ENCODE data around the gene CST9L. TPM values are rescaled to one million over a fixed set of nuclear protein-coding genes. Genes with fewer than 3 reads are reported as not detected.
"Not testable (repeated sequence)": the region's sequence is repeated elsewhere in the genome, so short reads cannot be mapped to it uniquely, and the experiment has no call there.

Gene CST9L
- total RNA-seq, 1 experiment from 2014 or later, result not detected

DNA sequence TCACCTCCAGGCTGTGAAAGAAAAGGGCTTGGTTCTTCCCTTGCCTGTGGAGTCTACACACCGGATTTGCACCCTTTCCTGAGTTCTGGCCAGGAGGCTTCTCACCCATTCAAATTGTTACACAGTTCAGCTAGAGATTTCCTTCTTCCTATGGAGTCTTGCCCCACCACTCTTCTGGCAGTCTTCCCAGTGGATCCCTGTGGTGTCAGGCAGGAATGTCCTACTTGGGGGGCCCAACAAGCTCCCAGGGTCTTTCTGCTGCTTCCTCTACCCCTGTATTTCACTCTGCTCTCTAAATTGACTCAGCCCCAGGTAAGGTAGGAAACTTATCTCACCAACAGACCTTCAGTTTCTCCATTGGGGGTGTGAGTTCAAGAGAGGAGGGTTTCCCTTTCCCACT, 14.0 kb upstream of the CST9L start:
- Histone ChIP-seq H3K36me3 (ENCODE audit: insufficient read depth, low read length, poor library complexity, severe bottlenecking) (no peaks in the 10 kb centered on the region), H3K4me3 (ENCODE audit: low read depth, low read length, poor library complexity, severe bottlenecking) (no peak overlapping the region), H3K27me3 (replicated peaks; ENCODE audit: insufficient read depth, low read depth, low read length, poor library complexity) (no peaks in the 10 kb centered on the region), H3K4me1 (ENCODE audit: insufficient read depth, low read length, poor library complexity, severe bottlenecking) (no peaks in the 10 kb centered on the region), H3K27ac (ENCODE audit: low read depth, low read length, poor library complexity, severe bottlenecking) (no peak overlapping the region), H3K9me3 (ENCODE audit: low read depth, low read length, poor library complexity, severe bottlenecking) (no peaks in the 10 kb centered on the region)
- BruUV-seq (replicated peaks), result no TSS peak
- DNase-seq (ENCODE audit: low spot score), result peak; percentile 55
- intact Hi-C loops (cut with micrococcal nuclease; ENCODE audit: unreplicated experiment), result no loop called here
- POLR2A ChIA-PET (ENCODE audit: low non-redundant PET), result no interaction called here
- CTCF ChIA-PET, result no interaction called here
- TF ChIP-seq EZH2 (IDR thresholded peaks at IDR 0.05; ENCODE audit: borderline replicate concordance, low read depth, low read length, poor library complexity, severe bottlenecking), result no peak
- TF ChIP-seq, protein P1, sequence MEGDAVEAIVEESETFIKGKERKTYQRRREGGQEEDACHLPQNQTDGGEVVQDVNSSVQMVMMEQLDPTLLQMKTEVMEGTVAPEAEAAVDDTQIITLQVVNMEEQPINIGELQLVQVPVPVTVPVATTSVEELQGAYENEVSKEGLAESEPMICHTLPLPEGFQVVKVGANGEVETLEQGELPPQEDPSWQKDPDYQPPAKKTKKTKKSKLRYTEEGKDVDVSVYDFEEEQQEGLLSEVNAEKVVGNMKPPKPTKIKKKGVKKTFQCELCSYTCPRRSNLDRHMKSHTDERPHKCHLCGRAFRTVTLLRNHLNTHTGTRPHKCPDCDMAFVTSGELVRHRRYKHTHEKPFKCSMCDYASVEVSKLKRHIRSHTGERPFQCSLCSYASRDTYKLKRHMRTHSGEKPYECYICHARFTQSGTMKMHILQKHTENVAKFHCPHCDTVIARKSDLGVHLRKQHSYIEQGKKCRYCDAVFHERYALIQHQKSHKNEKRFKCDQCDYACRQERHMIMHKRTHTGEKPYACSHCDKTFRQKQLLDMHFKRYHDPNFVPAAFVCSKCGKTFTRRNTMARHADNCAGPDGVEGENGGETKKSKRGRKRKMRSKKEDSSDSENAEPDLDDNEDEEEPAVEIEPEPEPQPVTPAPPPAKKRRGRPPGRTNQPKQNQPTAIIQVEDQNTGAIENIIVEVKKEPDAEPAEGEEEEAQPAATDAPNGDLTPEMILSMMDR (conservative IDR thresholded peaks at IDR 0.05; ENCODE audit: low read depth, low read length), result no peak

DNA sequence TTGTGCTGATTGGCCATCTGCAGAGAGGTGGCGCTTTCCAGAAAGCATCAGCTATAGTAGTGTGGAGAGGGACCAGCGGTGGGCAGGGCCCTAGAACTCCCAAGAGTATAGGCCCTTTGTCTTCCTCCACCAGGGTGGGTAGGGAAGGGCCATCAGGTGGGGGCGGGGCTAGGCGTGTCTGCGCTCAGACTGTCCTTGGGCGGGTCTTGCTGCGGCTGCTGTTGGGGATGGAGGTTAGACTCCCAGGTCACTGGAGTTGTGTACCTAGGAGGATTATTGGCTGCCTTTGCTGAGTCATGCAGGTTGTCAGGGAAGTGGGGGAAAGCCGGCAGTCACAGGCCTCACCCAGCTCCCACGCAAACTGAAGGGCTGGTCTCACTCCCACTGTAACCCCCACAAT, 13.5 kb upstream of the CST9L start:
- POLR2A ChIA-PET (ENCODE audit: low non-redundant PET); BruUV-seq (replicated peaks): not testable (repeated sequence)

DNA sequence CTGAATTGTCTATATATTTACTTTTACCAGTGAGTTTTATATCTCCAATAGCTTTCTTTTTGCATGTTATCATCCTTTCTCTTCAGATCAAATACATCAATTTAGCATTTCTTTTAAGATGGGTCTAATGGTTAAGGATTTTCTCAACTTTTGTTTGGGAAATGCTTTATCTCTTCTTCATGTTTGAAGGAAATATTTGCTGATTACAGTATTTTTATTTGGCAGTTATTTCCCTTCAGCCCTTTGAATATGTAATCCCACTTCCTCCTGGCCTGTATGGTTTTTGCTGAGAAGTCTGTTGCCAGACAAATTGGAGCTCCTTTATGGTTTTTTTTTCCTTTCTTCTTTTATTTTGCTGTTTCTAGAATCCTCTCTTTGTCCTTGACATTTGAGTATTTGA, 6.7 kb upstream of the CST9L start:
- no peaks in the 10 kb centered on the region for H3K36me3 ChIP-seq (ENCODE audit: insufficient read depth, low read length, poor library complexity, severe bottlenecking)
- TF ChIP-seq, protein P1 (conservative IDR thresholded peaks at IDR 0.05; ENCODE audit: low read depth, low read length), result no peak
- no peak for TF ChIP-seq EZH2 (IDR thresholded peaks at IDR 0.05; ENCODE audit: borderline replicate concordance, low read depth, low read length, poor library complexity, severe bottlenecking)
- no TSS peak for BruUV-seq (replicated peaks)
- ChIA-PET CTCF (no interaction called here), POLR2A (ENCODE audit: low non-redundant PET) (no interaction called here)
- H3K4me3 ChIP-seq (ENCODE audit: low read depth, low read length, poor library complexity, severe bottlenecking), result no peak overlapping the region
- no peak for DNase-seq (ENCODE audit: low spot score)
- H3K27me3 ChIP-seq (replicated peaks; ENCODE audit: insufficient read depth, low read depth, low read length, poor library complexity), result no peaks in the 10 kb centered on the region
- intact Hi-C loops (cut with micrococcal nuclease; ENCODE audit: unreplicated experiment), result no loop called here
- H3K9me3 ChIP-seq (ENCODE audit: low read depth, low read length, poor library complexity, severe bottlenecking), result no peaks in the 10 kb centered on the region
- H3K27ac ChIP-seq (ENCODE audit: low read depth, low read length, poor library complexity, severe bottlenecking), result no peak overlapping the region
- H3K4me1 ChIP-seq (ENCODE audit: insufficient read depth, low read length, poor library complexity, severe bottlenecking), result no peaks in the 10 kb centered on the region

More for the DNA sequence above, 13.5 kb upstream of the CST9L start:
- DNase-seq (ENCODE audit: low spot score); H3K4me3 ChIP-seq (ENCODE audit: low read depth, low read length, poor library complexity, severe bottlenecking); H3K27me3 ChIP-seq (replicated peaks; ENCODE audit: insufficient read depth, low read depth, low read length, poor library complexity); H3K27ac ChIP-seq (ENCODE audit: low read depth, low read length, poor library complexity, severe bottlenecking); H3K36me3 ChIP-seq (ENCODE audit: insufficient read depth, low read length, poor library complexity, severe bottlenecking); CTCF ChIA-PET; intact Hi-C loops (cut with micrococcal nuclease; ENCODE audit: unreplicated experiment); H3K9me3 ChIP-seq (ENCODE audit: low read depth, low read length, poor library complexity, severe bottlenecking); H3K4me1 ChIP-seq (ENCODE audit: insufficient read depth, low read length, poor library complexity, severe bottlenecking): not testable (repeated sequence)

- no TSS peak for BruUV-seq (replicated peaks)
- ChIA-PET CTCF (no interaction called here), POLR2A (ENCODE audit: low non-redundant PET) (no interaction called here)
- DNase-seq (ENCODE audit: low spot score), result no peak
- no peaks in the 10 kb centered on the region for H3K36me3 ChIP-seq (ENCODE audit: insufficient read depth, low read length, poor library complexity, severe bottlenecking)
- no peaks in the 10 kb centered on the region for H3K27me3 ChIP-seq (replicated peaks; ENCODE audit: insufficient read depth, low read depth, low read length, poor library complexity)
- H3K27ac ChIP-seq (ENCODE audit: low read depth, low read length, poor library complexity, severe bottlenecking), result no peak overlapping the region
- H3K9me3 ChIP-seq (ENCODE audit: low read depth, low read length, poor library complexity, severe bottlenecking), result no peaks in the 10 kb centered on the region
- no peak for TF ChIP-seq EZH2 (IDR thresholded peaks at IDR 0.05; ENCODE audit: borderline replicate concordance, low read depth, low read length, poor library complexity, severe bottlenecking)
- TF ChIP-seq, protein P1 (conservative IDR thresholded peaks at IDR 0.05; ENCODE audit: low read depth, low read length), result no peak
- H3K4me3 ChIP-seq (ENCODE audit: low read depth, low read length, poor library complexity, severe bottlenecking), result no peak overlapping the region
- H3K4me1 ChIP-seq (ENCODE audit: insufficient read depth, low read length, poor library complexity, severe bottlenecking), result no peaks in the 10 kb centered on the region
- intact Hi-C loops (cut with micrococcal nuclease; ENCODE audit: unreplicated experiment), result no loop called here
Measured at GRCh38 chr20:23570178-23570760, 2.0 kb upstream of the CST9L start.
